Central memory CD8-positive, alpha-beta T cell (primary cell): ENCODE measurements around the gene OVCA2.

ENCODE experiments used
- ATAC-seq: fragments of 150-1000 bp; cut with Tn5 transposase; replicated peaks from 2 replicates; pipeline ENCODE4 v1.10.0; 2022; ENCODE audit warnings: mild to moderate bottlenecking, moderate FRiP score, moderate number of reproducible peaks; ENCODE audit not compliant: poor library complexity, severe bottlenecking; ENCODE audit errors: extremely low read depth
- DNase-seq, 2 donors: peaks; one replicate each; pipeline ENCODE4 v3.0.0; 2021; ENCODE audit warnings: low spot score in 2 of 2
- H3K27ac Mint-ChIP-seq: one replicate; pipeline ENCODE4 v1.8.0; 2022; ENCODE audit warnings: low read depth, mild to moderate bottlenecking, moderate library complexity, mixed read lengths
- H3K27me3 Mint-ChIP-seq: one replicate; pipeline ENCODE4 v1.8.0; 2022; ENCODE audit warnings: mixed read lengths
- H3K36me3 Mint-ChIP-seq: one replicate; pipeline ENCODE4 v1.8.0; 2022; ENCODE audit warnings: mild to moderate bottlenecking, moderate library complexity, mixed read lengths; ENCODE audit not compliant: insufficient read depth
- H3K4me1 Mint-ChIP-seq: one replicate; pipeline ENCODE4 v1.8.0; 2022; ENCODE audit warnings: mixed read lengths
- H3K4me3 Mint-ChIP-seq: one replicate; pipeline ENCODE4 v1.8.0; 2022; ENCODE audit warnings: mild to moderate bottlenecking, moderate library complexity, mixed read lengths
- H3K9me3 Mint-ChIP-seq: one replicate; pipeline ENCODE4 v1.8.0; 2022; ENCODE audit warnings: mixed read lengths

OVCA2 gene

GRCh38 chr17:2084766-2085647 is 43.2 kb downstream of the OVCA2 start:
- Mint-ChIP-seq H3K27ac (no peak overlapping the region), H3K27me3 (no peaks in the 10 kb centered on the region), H3K4me1 (peaks cover 64% of the 10 kb centered on the region), H3K36me3 (peaks cover 17% of the 10 kb centered on the region), H3K4me3 (no peak overlapping the region), H3K9me3 (no peaks in the 10 kb centered on the region)
- ATAC-seq (no peak), DNase-seq (no peak)

- ATAC-seq (no peak), DNase-seq (no peak)
- H3K27me3 Mint-ChIP-seq: no peaks in the 10 kb centered on the region
- H3K36me3 Mint-ChIP-seq: peaks cover 15% of the 10 kb centered on the region
- H3K4me3 Mint-ChIP-seq: no peak overlapping the region
- H3K9me3 Mint-ChIP-seq: no peaks in the 10 kb centered on the region
- peaks cover 68% of the 10 kb centered on the region for H3K4me1 Mint-ChIP-seq
- H3K27ac Mint-ChIP-seq: no peak overlapping the region
Observed at GRCh38 chr17:2085648-2085949, 43.8 kb downstream of the OVCA2 start.

GRCh38 chr17:2086306-2086705 is 44.5 kb downstream of the OVCA2 start:
- no peaks in the 10 kb centered on the region for H3K9me3 Mint-ChIP-seq
- DNase-seq (no peak), ATAC-seq (no peak)
- H3K36me3 Mint-ChIP-seq: peaks cover 10% of the 10 kb centered on the region
- peak overlapping the region; percentile 93 for H3K27ac Mint-ChIP-seq
- H3K27me3 Mint-ChIP-seq: no peaks in the 10 kb centered on the region
- no peak overlapping the region for H3K4me3 Mint-ChIP-seq
- peaks cover 74% of the 10 kb centered on the region for H3K4me1 Mint-ChIP-seq

- DNase-seq (peak in 1 of 2 donors; percentile 27), ATAC-seq (peak; percentile 37)
- no peaks in the 10 kb centered on the region for H3K27me3 Mint-ChIP-seq
- peaks cover 67% of the 10 kb centered on the region for H3K4me1 Mint-ChIP-seq
- peaks cover 5% of the 10 kb centered on the region for H3K36me3 Mint-ChIP-seq
- H3K9me3 Mint-ChIP-seq: no peaks in the 10 kb centered on the region
- H3K27ac Mint-ChIP-seq: peak overlapping the region; percentile 93
- H3K4me3 Mint-ChIP-seq: peak overlapping the region; percentile 45
Observed at GRCh38 chr17:2087597-2088211, 45.9 kb downstream of the OVCA2 start.

GRCh38 chr17:2089021-2089422 is 47.2 kb downstream of the OVCA2 start:
- no peak for DNase-seq
- peak; percentile 8 for ATAC-seq
- Mint-ChIP-seq H3K27ac (peak overlapping the region; percentile 93), H3K36me3 (peaks cover 8% of the 10 kb centered on the region), H3K4me3 (peak overlapping the region; percentile 89), H3K4me1 (peaks cover 61% of the 10 kb centered on the region), H3K9me3 (no peaks in the 10 kb centered on the region), H3K27me3 (no peaks in the 10 kb centered on the region)

- no peaks in the 10 kb centered on the region for H3K9me3 Mint-ChIP-seq
- DNase-seq (no peak), ATAC-seq (no peak)
- peaks cover 51% of the 10 kb centered on the region for H3K4me1 Mint-ChIP-seq
- H3K4me3 Mint-ChIP-seq: peak overlapping the region; percentile 89
- H3K36me3 Mint-ChIP-seq: peaks cover 10% of the 10 kb centered on the region
- H3K27ac Mint-ChIP-seq: peak overlapping the region; percentile 93
- no peaks in the 10 kb centered on the region for H3K27me3 Mint-ChIP-seq
Observed at GRCh38 chr17:2090210-2090641, 48.4 kb downstream of the OVCA2 start.

GRCh38 chr17:2090804-2091534 is 49.1 kb downstream of the OVCA2 start:
- H3K4me1 Mint-ChIP-seq: peaks cover 51% of the 10 kb centered on the region
- H3K27ac Mint-ChIP-seq: no peak overlapping the region
- peaks cover 10% of the 10 kb centered on the region for H3K36me3 Mint-ChIP-seq
- ATAC-seq (no peak), DNase-seq (no peak)
- H3K27me3 Mint-ChIP-seq: no peaks in the 10 kb centered on the region
- H3K4me3 Mint-ChIP-seq: no peak overlapping the region
- H3K9me3 Mint-ChIP-seq: no peaks in the 10 kb centered on the region

- Mint-ChIP-seq H3K4me1 (peaks cover 44% of the 10 kb centered on the region), H3K27me3 (no peaks in the 10 kb centered on the region), H3K4me3 (no peak overlapping the region), H3K36me3 (peaks cover 10% of the 10 kb centered on the region), H3K27ac (no peak overlapping the region), H3K9me3 (no peaks in the 10 kb centered on the region)
- ATAC-seq (no peak), DNase-seq (no peak)
Observed at GRCh38 chr17:2092253-2092652, 50.4 kb downstream of the OVCA2 start.
